HEK293 (cell line): ENCODE results near the gene MEX3C.

Experiments used
- CTCF ChIA-PET: fragments of 350-600 bp; formaldehyde crosslinking; extraction: SDS; loops from one replicate; lab custom pipeline; 2021; ENCODE audit warnings: antibody characterized with exemption; lab: Yijun Ruan, JAX
- POLR2A ChIA-PET: fragments of 300-600 bp; formaldehyde crosslinking; extraction: SDS; loops from one replicate; lab custom pipeline; 2020; ENCODE audit warnings: antibody characterized with exemption, inconsistent platforms; lab: Yijun Ruan, JAX
- H3K27ac ChIP-seq: fragments of 200-500 bp; sonication (Bioruptor generic); 2 replicates; pipeline ENCODE4 v1.5.1; 2014; ENCODE audit warnings: low read depth, low read length, control low read depth, inconsistent platforms; ENCODE audit errors: extremely low read depth
- H3K36me3 ChIP-seq, 2 experiments: fragments of 200-500 bp in 1 of 2; sonication (Bioruptor generic) in 1 of 2; 1 replicate in 1 of 2; 2 replicates in 1 of 2; pipeline ENCODE4 v1.5.1; 2014 to 2017; ENCODE audit warnings: inconsistent platforms in 2 of 2, low read length in 2 of 2; ENCODE audit not compliant: control insufficient read depth in 2 of 2, insufficient read depth in 1 of 2
- H3K4me1 ChIP-seq: fragments of 200-500 bp; sonication (Bioruptor generic); 2 replicates; pipeline ENCODE4 v1.5.1; 2014; ENCODE audit warnings: mild to moderate bottlenecking, low read length, inconsistent platforms; ENCODE audit not compliant: control insufficient read depth, insufficient read depth
- H3K4me3 ChIP-seq: 2 replicates; pipeline ENCODE4 v1.5.1; 2011; ENCODE audit warnings: low read depth, mild to moderate bottlenecking, control low read depth, low read length, moderate library complexity
- H3K9me3 ChIP-seq: fragments of 200-500 bp; sonication (Bioruptor generic); 2 replicates; pipeline ENCODE4 v1.5.1; 2014; ENCODE audit warnings: low read depth, low read length, inconsistent platforms; ENCODE audit not compliant: control insufficient read depth, insufficient read depth
- GLIS2 ChIP-seq: fragments of 450-650 bp; formaldehyde crosslinking; IDR thresholded peaks from 2 replicates; pipeline ENCODE4 v1.5.1; 2016; ENCODE audit warnings: missing biosample characterization, missing genetic modification characterization
- MZF1 ChIP-seq: fragments of 450-650 bp; formaldehyde crosslinking; IDR thresholded peaks from 2 replicates; pipeline ENCODE4 v1.5.1; 2017; ENCODE audit warnings: missing biosample characterization, missing genetic modification characterization, borderline replicate concordance
- SP7 ChIP-seq: fragments of 450-650 bp; formaldehyde crosslinking; IDR thresholded peaks from 2 replicates; pipeline ENCODE4 v1.5.1; 2016; ENCODE audit warnings: missing biosample characterization, missing genetic modification characterization
- ZIC2 ChIP-seq: fragments of 450-650 bp; formaldehyde crosslinking; IDR thresholded peaks from 2 replicates; pipeline ENCODE4 v1.5.1; 2016; ENCODE audit warnings: missing biosample characterization, missing genetic modification characterization
- ZNF302 ChIP-seq: fragments of 450-650 bp; formaldehyde crosslinking; IDR thresholded peaks from 2 replicates; pipeline ENCODE4 v1.5.1; 2016; ENCODE audit warnings: missing biosample characterization, missing genetic modification characterization, low read depth
- ZNF341 ChIP-seq: fragments of 450-650 bp; formaldehyde crosslinking; IDR thresholded peaks from 2 replicates; pipeline ENCODE4; 2016; ENCODE audit warnings: low read depth, missing biosample characterization, missing genetic modification characterization
- ZNF768 ChIP-seq: fragments of 450-650 bp; formaldehyde crosslinking; IDR thresholded peaks from 2 replicates; pipeline ENCODE4 v1.5.1; 2018; ENCODE audit warnings: missing biosample characterization, mild to moderate bottlenecking, missing genetic modification characterization
- ZNF843 ChIP-seq: fragments of 450-650 bp; formaldehyde crosslinking; IDR thresholded peaks from 2 replicates; pipeline ENCODE4 v1.5.1; 2016; ENCODE audit warnings: missing biosample characterization, missing genetic modification characterization
- ZSCAN16 ChIP-seq: fragments of 450-650 bp; formaldehyde crosslinking; IDR thresholded peaks from 2 replicates; pipeline ENCODE4 v1.5.1; 2016; ENCODE audit warnings: missing biosample characterization, missing genetic modification characterization
- TF ChIP-seq, protein P1 (sequence below): fragments of 450-650 bp; formaldehyde crosslinking; IDR thresholded peaks from 2 replicates; pipeline ENCODE4 v1.5.1; 2016; ENCODE audit warnings: missing biosample characterization, missing genetic modification characterization
- TF ChIP-seq, protein P2 (sequence below): IDR thresholded peaks from 2 replicates; pipeline ENCODE4 v1.6.1; 2011; ENCODE audit warnings: mild to moderate bottlenecking, low read depth, low read length, borderline replicate concordance
- TF ChIP-seq, protein P3 (sequence below): fragments of 450-650 bp; formaldehyde crosslinking; IDR thresholded peaks from 2 replicates; pipeline ENCODE4 v1.5.1; 2016; ENCODE audit warnings: missing biosample characterization, missing genetic modification characterization
- TF ChIP-seq, protein P4 (sequence below): fragments of 450-650 bp; formaldehyde crosslinking; IDR thresholded peaks from 2 replicates; pipeline ENCODE4; 2016; ENCODE audit warnings: missing biosample characterization, missing genetic modification characterization
- TF ChIP-seq, protein P5 (sequence below): fragments of 450-650 bp; formaldehyde crosslinking; IDR thresholded peaks from 2 replicates; pipeline ENCODE4 v1.5.1; 2016; ENCODE audit warnings: missing biosample characterization, missing genetic modification characterization, borderline replicate concordance
- TF ChIP-seq, protein P6 (sequence below): fragments of 450-650 bp; formaldehyde crosslinking; IDR thresholded peaks from 2 replicates; pipeline ENCODE4 v1.5.1; 2016; ENCODE audit warnings: missing biosample characterization, missing genetic modification characterization, low read depth

Gene MEX3C

DNA sequence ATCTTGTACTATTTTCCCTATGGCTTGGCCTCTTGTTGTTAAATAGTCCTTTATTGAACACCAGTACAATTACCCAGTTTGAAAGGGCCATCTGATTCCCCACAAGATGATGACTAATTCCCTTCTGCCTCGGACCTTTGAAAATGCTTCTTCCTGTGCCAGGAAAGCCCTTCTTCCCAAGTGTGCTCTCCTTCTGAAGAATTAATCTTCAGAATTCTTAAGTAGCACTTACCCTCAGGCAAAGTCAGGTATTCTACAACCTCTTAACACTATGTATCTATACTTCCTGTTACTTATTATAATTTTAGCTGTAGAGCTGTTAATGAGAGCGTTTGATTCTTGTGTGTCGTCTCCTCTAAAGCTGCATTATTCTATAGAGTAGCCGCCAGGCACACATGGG is 28.6 kb upstream of the MEX3C start (continued):
- TF ChIP-seq, protein P1, sequence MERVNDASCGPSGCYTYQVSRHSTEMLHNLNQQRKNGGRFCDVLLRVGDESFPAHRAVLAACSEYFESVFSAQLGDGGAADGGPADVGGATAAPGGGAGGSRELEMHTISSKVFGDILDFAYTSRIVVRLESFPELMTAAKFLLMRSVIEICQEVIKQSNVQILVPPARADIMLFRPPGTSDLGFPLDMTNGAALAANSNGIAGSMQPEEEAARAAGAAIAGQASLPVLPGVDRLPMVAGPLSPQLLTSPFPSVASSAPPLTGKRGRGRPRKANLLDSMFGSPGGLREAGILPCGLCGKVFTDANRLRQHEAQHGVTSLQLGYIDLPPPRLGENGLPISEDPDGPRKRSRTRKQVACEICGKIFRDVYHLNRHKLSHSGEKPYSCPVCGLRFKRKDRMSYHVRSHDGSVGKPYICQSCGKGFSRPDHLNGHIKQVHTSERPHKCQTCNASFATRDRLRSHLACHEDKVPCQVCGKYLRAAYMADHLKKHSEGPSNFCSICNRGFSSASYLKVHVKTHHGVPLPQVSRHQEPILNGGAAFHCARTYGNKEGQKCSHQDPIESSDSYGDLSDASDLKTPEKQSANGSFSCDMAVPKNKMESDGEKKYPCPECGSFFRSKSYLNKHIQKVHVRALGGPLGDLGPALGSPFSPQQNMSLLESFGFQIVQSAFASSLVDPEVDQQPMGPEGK (tag by site-specific recombination), result no peak
- TF ChIP-seq, protein P2, sequence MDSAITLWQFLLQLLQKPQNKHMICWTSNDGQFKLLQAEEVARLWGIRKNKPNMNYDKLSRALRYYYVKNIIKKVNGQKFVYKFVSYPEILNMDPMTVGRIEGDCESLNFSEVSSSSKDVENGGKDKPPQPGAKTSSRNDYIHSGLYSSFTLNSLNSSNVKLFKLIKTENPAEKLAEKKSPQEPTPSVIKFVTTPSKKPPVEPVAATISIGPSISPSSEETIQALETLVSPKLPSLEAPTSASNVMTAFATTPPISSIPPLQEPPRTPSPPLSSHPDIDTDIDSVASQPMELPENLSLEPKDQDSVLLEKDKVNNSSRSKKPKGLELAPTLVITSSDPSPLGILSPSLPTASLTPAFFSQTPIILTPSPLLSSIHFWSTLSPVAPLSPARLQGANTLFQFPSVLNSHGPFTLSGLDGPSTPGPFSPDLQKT, result no peak
- no peak for TF ChIP-seq ZNF843
- TF ChIP-seq, protein P3, sequence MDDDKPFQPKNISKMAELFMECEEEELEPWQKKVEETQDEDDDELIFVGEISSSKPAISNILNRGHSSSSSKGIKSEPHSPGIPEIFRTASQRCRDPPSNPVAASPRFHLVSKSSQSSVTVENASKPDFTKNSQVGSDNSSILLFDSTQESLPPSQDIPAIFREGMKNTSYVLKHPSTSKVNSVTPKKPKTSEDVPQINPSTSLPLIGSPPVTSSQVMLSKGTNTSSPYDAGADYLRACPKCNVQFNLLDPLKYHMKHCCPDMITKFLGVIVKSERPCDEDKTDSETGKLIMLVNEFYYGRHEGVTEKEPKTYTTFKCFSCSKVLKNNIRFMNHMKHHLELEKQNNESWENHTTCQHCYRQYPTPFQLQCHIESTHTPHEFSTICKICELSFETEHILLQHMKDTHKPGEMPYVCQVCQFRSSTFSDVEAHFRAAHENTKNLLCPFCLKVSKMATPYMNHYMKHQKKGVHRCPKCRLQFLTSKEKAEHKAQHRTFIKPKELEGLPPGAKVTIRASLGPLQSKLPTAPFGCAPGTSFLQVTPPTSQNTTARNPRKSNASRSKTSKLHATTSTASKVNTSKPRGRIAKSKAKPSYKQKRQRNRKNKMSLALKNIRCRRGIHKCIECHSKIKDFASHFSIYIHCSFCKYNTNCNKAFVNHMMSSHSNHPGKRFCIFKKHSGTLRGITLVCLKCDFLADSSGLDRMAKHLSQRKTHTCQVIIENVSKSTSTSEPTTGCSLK (tag by site-specific recombination), result no peak
- TF ChIP-seq, protein P4, sequence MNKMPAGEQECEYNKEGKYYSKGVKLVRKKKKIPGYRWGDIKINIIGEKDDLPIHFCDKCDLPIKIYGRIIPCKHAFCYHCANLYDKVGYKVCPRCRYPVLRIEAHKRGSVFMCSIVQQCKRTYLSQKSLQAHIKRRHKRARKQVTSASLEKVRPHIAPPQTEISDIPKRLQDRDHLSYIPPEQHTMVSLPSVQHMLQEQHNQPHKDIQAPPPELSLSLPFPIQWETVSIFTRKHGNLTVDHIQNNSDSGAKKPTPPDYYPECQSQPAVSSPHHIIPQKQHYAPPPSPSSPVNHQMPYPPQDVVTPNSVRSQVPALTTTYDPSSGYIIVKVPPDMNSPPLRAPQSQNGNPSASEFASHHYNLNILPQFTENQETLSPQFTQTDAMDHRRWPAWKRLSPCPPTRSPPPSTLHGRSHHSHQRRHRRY (tag by site-specific recombination), result no peak
- no peak for TF ChIP-seq GLIS2 (tag by site-specific recombination)
- no peak for TF ChIP-seq MZF1 (tag by site-specific recombination)
- no peak for TF ChIP-seq ZIC2 (tag by site-specific recombination)

DNA sequence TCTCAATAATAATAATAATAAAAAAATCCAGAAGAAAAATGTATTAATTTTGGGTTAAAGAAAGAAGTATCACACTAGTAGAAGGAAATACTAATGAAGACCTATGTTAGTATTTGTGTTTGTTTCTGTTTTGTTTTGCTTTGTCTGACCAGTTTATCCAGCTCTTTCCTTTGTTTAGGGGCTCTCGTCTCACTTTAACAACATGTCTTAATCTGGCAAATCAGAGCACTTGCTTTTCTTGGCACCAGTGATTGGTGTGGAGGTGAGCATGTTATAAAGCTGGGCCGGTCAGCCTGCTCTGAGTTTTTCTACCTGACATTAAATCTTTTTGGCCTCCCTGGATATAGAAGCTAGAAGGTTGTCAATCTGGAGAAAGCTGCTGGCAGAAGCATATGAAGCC is 15.1 kb upstream of the MEX3C start:
- H3K9me3 ChIP-seq, result no peaks in the 10 kb centered on the region
- H3K27ac ChIP-seq, result no peak overlapping the region
- CTCF ChIA-PET, result interaction anchor here (0.7 kb wide), 1 partner anchor 42 kb away, joined by 3 read pairs; no protein-coding TSS in a partner anchor
- H3K4me1 ChIP-seq, result no peaks in the 10 kb centered on the region
- H3K4me3 ChIP-seq, result no peak overlapping the region
- TF ChIP-seq ZNF302 (tag by site-specific recombination) (no peak), ZSCAN16 (tag by site-specific recombination) (no peak), ZNF768 (no peak), SP7 (tag by site-specific recombination) (no peak), ZNF341 (tag by site-specific recombination) (no peak)
- TF ChIP-seq, protein P5, sequence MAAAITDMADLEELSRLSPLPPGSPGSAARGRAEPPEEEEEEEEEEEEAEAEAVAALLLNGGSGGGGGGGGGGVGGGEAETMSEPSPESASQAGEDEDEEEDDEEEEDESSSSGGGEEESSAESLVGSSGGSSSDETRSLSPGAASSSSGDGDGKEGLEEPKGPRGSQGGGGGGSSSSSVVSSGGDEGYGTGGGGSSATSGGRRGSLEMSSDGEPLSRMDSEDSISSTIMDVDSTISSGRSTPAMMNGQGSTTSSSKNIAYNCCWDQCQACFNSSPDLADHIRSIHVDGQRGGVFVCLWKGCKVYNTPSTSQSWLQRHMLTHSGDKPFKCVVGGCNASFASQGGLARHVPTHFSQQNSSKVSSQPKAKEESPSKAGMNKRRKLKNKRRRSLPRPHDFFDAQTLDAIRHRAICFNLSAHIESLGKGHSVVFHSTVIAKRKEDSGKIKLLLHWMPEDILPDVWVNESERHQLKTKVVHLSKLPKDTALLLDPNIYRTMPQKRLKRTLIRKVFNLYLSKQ, result no peak
- TF ChIP-seq, all 188 proteins: peak for 0
- H3K36me3 ChIP-seq, result no peaks in the 10 kb centered on the region
- POLR2A ChIA-PET, result interaction anchor here (0.6 kb wide), 1 partner anchor 202 kb away, joined by 3 read pairs; no protein-coding TSS in a partner anchor

DNA sequence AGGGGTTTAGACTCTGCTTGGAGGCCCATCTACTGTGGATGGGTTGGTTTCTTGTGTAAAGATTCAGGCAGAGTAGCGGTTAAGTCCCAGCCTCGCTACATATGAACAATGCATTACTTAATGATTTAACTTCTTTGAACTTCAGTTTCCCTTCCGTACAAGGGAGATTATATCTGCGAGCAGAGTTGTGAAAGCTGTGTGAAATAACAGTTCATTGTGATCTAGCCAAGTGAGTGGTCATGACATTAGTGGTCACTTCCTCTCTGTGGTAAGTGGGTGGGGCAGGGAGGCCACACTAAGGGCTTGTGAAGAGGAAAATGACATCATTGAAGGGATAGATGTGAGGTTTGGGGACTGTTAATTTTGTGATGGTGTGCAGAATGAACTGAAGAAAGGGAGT is 14.1 kb upstream of the MEX3C start:
- CTCF ChIA-PET, result no interaction called here
- POLR2A ChIA-PET, result no interaction called here
- H3K4me1 ChIP-seq, result no peaks in the 10 kb centered on the region
- no peak overlapping the region for H3K4me3 ChIP-seq
- no peak overlapping the region for H3K27ac ChIP-seq
- H3K9me3 ChIP-seq, result no peaks in the 10 kb centered on the region
- TF ChIP-seq, protein P6, sequence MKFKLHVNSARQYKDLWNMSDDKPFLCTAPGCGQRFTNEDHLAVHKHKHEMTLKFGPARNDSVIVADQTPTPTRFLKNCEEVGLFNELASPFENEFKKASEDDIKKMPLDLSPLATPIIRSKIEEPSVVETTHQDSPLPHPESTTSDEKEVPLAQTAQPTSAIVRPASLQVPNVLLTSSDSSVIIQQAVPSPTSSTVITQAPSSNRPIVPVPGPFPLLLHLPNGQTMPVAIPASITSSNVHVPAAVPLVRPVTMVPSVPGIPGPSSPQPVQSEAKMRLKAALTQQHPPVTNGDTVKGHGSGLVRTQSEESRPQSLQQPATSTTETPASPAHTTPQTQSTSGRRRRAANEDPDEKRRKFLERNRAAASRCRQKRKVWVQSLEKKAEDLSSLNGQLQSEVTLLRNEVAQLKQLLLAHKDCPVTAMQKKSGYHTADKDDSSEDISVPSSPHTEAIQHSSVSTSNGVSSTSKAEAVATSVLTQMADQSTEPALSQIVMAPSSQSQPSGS (tag by site-specific recombination), result peak; percentile 37; the same call in 1 of the 2 replicates
- no peak for TF ChIP-seq ZNF302 (tag by site-specific recombination)
- H3K36me3 ChIP-seq, result no peaks in the 10 kb centered on the region
